ENCODE results near the gene RRAGD. TPM values are rescaled to one million over a fixed set of nuclear protein-coding genes. Genes with fewer than 3 reads are reported as not detected.

The RRAGD gene
- total and polyA plus RNA-seq, 2 of the 13 experiments (the other 11 are each of a cell fraction or from before 2014, with no cell fraction given) = 0.35 to 0.53 TPM

- TF ChIP-seq YEATS2 (CRISPR knock-in tag; IDR thresholded peaks at IDR 0.05; ENCODE audit: borderline replicate concordance) (no peak), ZNF543 (CRISPR knock-in tag; IDR thresholded peaks at IDR 0.05) (no peak), ZNF766 (CRISPR knock-in tag; IDR thresholded peaks at IDR 0.05; ENCODE audit: borderline replicate concordance) (no peak), ZMYM3 (CRISPR knock-in tag; IDR thresholded peaks at IDR 0.05) (no peak), ZNF44 (CRISPR knock-in tag; IDR thresholded peaks at IDR 0.05) (no peak), FOXP1 (IDR thresholded peaks at IDR 0.05) (no peak), FOXP1 (CRISPR knock-in tag; IDR thresholded peaks at IDR 0.05) (no peak), KAT8 (CRISPR knock-in tag; IDR thresholded peaks at IDR 0.05) (no peak), MBD4 (IDR thresholded peaks at IDR 0.05; ENCODE audit: borderline replicate concordance, low read length) (no peak)
These were observed 48.6 kb upstream of the RRAGD start (continued) for GRCh38 chr6:89460713-89461112.

GRCh38 chr6:89459501-89459900 is 47.4 kb upstream of the RRAGD start:
- Histone ChIP-seq H4K20me1 (ENCODE audit: insufficient read depth, low read length) (no peaks in the 10 kb centered on the region), H2AFZ (ENCODE audit: low read length) (no peak overlapping the region), H3K4me2 (ENCODE audit: low read depth, low read length) (no peak overlapping the region), H3K36me3 (replicated peaks in 1 of 2; ENCODE audit: control insufficient read depth in 1 of 2, insufficient read depth in 2 of 2, low read length in 2 of 2) (no peaks in the 10 kb centered on the region), H3K79me2 (ENCODE audit: insufficient read depth, low read length) (no peaks in the 10 kb centered on the region), H3K9ac (ENCODE audit: insufficient read depth, low read depth, low read length) (no peak overlapping the region), H3K4me1 (ENCODE audit: insufficient read depth, low read length) (no peaks in the 10 kb centered on the region), H3K27ac (ENCODE audit: extremely low read length, insufficient read depth, low read length) (no peak overlapping the region), H3K4me3 (replicated peaks in 1 of 3; ENCODE audit: insufficient read depth in 1 of 3, low read depth in 2 of 3, low read length in 3 of 3) (no peak overlapping the region), H3K9me3 (ENCODE audit: low read length) (no peaks in the 10 kb centered on the region), H3K27me3 (ENCODE audit: control insufficient read depth in 1 of 2, insufficient read depth in 2 of 2, low read length in 2 of 2) (no peaks in the 10 kb centered on the region)
- FAIRE-seq = no peak
- WGBS (ENCODE audit: low lambda C conversion rate) = 75% methylated on average over 1 of the region's 1 CpG
- CTCF ChIA-PET (ENCODE audit: low intra/inter-chr PET ratio, low total read pairs) = no interaction called here
- TF ChIP-seq ZNF550 (CRISPR knock-in tag; IDR thresholded peaks at IDR 0.05; ENCODE audit: borderline replicate concordance) = no peak
- no peak for TF ChIP-seq TP53 (CRISPR knock-in tag; conservative IDR thresholded peaks at IDR 0.05)
- no peak for TF ChIP-seq ZNF501 (CRISPR knock-in tag; IDR thresholded peaks at IDR 0.05)
- no peak for TF ChIP-seq ZNF574 (CRISPR knock-in tag; IDR thresholded peaks at IDR 0.05)
- TF ChIP-seq TBX2 (CRISPR knock-in tag; IDR thresholded peaks at IDR 0.05; ENCODE audit: borderline replicate concordance) = no peak
- POLR2A ChIA-PET = no interaction called here
- ATAC-seq = no peak
- intact Hi-C loops (cut with micrococcal nuclease; ENCODE audit: unreplicated experiment) (no loop called here), in situ Hi-C loops (cut with HindIII; ENCODE audit: extremely low pct_ligation_motif_present, low pct_unique_long_range_greater_than_20kb) (no loop called here)
- BruUV-seq (replicated peaks) = no TSS peak
- no peak for DNase-seq (ENCODE audit: low spot score)

Measured in HepG2 (cell line).